C4-2B (cell line): ENCODE data around the gene PLXND1.

Source experiments
- H3K27ac ChIP-seq: fragments of 450-650 bp; 2 replicates; pipeline ENCODE4 v1.5.1; 2017
- CTCF ChIP-seq: fragments of 450-650 bp; conservative IDR thresholded peaks from 2 replicates; pipeline ENCODE4 v1.5.1; 2017; ENCODE audit warnings: mild to moderate bottlenecking
- ZFX ChIP-seq: fragments of 450-650 bp; IDR thresholded peaks from 2 replicates; pipeline ENCODE4 v1.6.1; 2017

PLXND1 gene

GRCh38 chr3:129532261-129532660 is 74.2 kb downstream of the PLXND1 start:
- no peak overlapping the region for H3K27ac ChIP-seq
- no peak for TF ChIP-seq CTCF
- no peak for TF ChIP-seq ZFX

GRCh38 chr3:129531699-129532098 is 74.8 kb downstream of the PLXND1 start:
- no peak overlapping the region for H3K27ac ChIP-seq
- no peak for TF ChIP-seq ZFX
- no peak for TF ChIP-seq CTCF

GRCh38 chr3:129530821-129531220 is 75.7 kb downstream of the PLXND1 start:
- TF ChIP-seq ZFX (no peak), CTCF (no peak)
- H3K27ac ChIP-seq, result no peak overlapping the region

GRCh38 chr3:129530251-129530791 is 76.2 kb downstream of the PLXND1 start:
- TF ChIP-seq ZFX, result no peak
- no peak overlapping the region for H3K27ac ChIP-seq

GRCh38 chr3:129529436-129530210 is 76.9 kb downstream of the PLXND1 start:
- H3K27ac ChIP-seq, result no peak overlapping the region
- TF ChIP-seq CTCF, result no peak
- TF ChIP-seq ZFX, result no peak

- no peak for TF ChIP-seq CTCF
- no peak for TF ChIP-seq ZFX
- H3K27ac ChIP-seq, result no peak within 1 kb of the TSS
Measured at GRCh38 chr3:129528589-129529100, 77.8 kb downstream of the PLXND1 start, which contains the start of gene RHO. RHO (plus strand) TSS chr3:129528639; CDS start chr3:129528734, 95 bp downstream.

- no peak for TF ChIP-seq CTCF
- TF ChIP-seq ZFX, result no peak
- H3K27ac ChIP-seq, result no peak overlapping the region
Measured at GRCh38 chr3:129527262-129527661, 79.2 kb downstream of the PLXND1 start.
